WERI-Rb-1 (cell line): Measurements from ENCODE around the gene THBD.

Experiments
- DNase-seq: peaks from one replicate; pipeline ENCODE4 v3.0.0-alpha.2; 2020
- H3K27ac ChIP-seq: fragments of 250-450 bp; sonication (Bioruptor Pico); 2 replicates; pipeline ENCODE4 v1.5.1; 2020; ENCODE audit warnings: mild to moderate bottlenecking, moderate library complexity
- H3K27me3 ChIP-seq: fragments of 250-450 bp; sonication (Bioruptor Pico); 2 replicates; pipeline ENCODE4 v1.5.1; 2021; ENCODE audit warnings: mild to moderate bottlenecking, low read depth, moderate library complexity; ENCODE audit not compliant: insufficient read depth, severe bottlenecking
- H3K36me3 ChIP-seq: fragments of 250-450 bp; sonication (Bioruptor Pico); 2 replicates; pipeline ENCODE4 v1.5.1; 2020; ENCODE audit warnings: mild to moderate bottlenecking, moderate library complexity
- H3K4me3 ChIP-seq: 2 replicates; pipeline ENCODE4 v1.5.1; 2011; ENCODE audit warnings: low read depth, mild to moderate bottlenecking, control low read depth, low read length
- H3K9me3 ChIP-seq: fragments of 250-450 bp; sonication (Bioruptor Pico); 2 replicates; pipeline ENCODE4 v1.5.1; 2021; ENCODE audit warnings: mild to moderate bottlenecking, moderate library complexity; ENCODE audit not compliant: severe bottlenecking
- TF ChIP-seq, protein P1 (sequence below): IDR thresholded peaks from 2 replicates; pipeline ENCODE4 v1.5.1; 2011; ENCODE audit warnings: low read depth, mild to moderate bottlenecking, control low read depth, inconsistent platforms, low read length

Gene THBD

GRCh38 chr20:23024701-23025100 is 24.8 kb downstream of the THBD start:
- Histone ChIP-seq H3K27ac (no peak overlapping the region), H3K36me3 (no peaks in the 10 kb centered on the region), H3K9me3 (no peaks in the 10 kb centered on the region), H3K4me3 (no peak overlapping the region), H3K27me3 (peaks cover 91% of the 10 kb centered on the region)
- DNase-seq: no peak
- TF ChIP-seq, protein P1, sequence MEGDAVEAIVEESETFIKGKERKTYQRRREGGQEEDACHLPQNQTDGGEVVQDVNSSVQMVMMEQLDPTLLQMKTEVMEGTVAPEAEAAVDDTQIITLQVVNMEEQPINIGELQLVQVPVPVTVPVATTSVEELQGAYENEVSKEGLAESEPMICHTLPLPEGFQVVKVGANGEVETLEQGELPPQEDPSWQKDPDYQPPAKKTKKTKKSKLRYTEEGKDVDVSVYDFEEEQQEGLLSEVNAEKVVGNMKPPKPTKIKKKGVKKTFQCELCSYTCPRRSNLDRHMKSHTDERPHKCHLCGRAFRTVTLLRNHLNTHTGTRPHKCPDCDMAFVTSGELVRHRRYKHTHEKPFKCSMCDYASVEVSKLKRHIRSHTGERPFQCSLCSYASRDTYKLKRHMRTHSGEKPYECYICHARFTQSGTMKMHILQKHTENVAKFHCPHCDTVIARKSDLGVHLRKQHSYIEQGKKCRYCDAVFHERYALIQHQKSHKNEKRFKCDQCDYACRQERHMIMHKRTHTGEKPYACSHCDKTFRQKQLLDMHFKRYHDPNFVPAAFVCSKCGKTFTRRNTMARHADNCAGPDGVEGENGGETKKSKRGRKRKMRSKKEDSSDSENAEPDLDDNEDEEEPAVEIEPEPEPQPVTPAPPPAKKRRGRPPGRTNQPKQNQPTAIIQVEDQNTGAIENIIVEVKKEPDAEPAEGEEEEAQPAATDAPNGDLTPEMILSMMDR: no peak

DNA sequence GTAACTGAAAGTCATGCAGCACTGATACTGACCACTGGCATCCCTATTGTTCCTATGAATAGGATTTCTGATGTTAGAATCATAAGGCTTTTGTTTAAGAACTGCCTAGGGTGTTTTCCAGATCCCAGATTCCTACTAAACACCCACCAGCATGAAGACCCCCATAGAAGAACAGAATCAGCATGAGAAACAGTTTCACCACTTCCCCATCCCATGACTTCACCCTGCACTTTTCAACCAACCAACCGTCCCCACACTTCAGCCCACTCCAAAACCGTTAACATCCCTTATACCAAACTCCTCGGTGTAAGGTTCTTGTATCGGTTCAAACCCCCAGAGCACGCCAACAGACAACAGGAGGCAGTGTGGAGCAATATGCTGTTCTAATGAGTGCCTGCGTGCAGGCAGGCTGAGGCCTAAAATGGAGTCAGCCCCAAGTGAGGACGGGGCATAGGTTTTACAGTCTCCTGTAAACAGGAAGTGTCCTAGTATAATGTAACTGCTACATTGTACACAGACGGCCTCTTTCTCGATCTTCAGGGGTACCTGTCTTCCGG is 25.8 kb downstream of the THBD start:
- no peak overlapping the region for H3K4me3 ChIP-seq
- no peak overlapping the region for H3K27ac ChIP-seq
- TF ChIP-seq, protein P1: peak; percentile 14; the same call in 1 of the 2 replicates
- H3K36me3 ChIP-seq: no peaks in the 10 kb centered on the region
- DNase-seq: no peak
- no peaks in the 10 kb centered on the region for H3K9me3 ChIP-seq
- peaks cover 93% of the 10 kb centered on the region for H3K27me3 ChIP-seq

DNA sequence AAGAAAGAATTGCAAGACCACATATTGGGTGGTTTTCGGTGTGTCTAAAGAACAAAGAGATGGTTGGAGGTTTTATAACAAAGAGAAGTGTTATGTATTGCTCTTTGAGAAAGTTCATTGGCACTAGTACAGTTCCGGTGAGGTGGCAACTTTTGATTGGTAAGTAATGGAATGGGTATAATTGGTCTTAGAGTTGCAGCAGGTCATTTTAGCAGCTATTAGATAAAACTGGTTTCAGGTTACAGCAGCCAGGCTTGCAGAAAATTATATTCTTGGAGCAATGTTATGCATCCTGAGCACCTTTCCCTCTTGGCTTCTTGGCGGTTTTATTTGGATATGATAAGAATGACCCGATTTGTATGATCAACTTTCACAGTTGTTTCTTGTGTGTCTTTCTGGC is 26.6 kb downstream of the THBD start:
- TF ChIP-seq, protein P1: no peak
- no peak overlapping the region for H3K4me3 ChIP-seq
- no peak overlapping the region for H3K27ac ChIP-seq
- no peaks in the 10 kb centered on the region for H3K9me3 ChIP-seq
- DNase-seq: no peak
- H3K36me3 ChIP-seq: no peaks in the 10 kb centered on the region
- peaks cover 93% of the 10 kb centered on the region for H3K27me3 ChIP-seq

DNA sequence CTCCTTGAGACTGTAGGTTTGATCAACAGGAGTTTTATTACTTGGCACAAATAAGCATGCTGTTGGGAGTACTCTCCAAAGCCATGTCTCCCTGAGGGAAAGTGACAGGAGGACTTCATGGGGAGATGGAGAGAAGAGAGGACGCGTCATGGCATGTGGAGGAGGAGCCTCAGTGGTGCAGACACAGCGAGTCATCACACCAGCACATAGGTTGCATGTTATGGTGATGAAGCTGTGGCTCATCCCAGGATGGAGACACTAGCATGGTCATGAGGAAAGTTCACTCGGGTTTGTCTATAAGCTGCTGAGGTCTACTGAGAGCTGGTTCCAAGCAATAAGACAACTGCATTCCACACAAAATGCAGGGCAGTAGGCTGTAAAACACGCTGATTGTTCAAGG is 27.5 kb downstream of the THBD start:
- H3K27ac ChIP-seq: no peak overlapping the region
- TF ChIP-seq, protein P1: no peak
- H3K4me3 ChIP-seq: no peak overlapping the region
- H3K27me3 ChIP-seq: peaks cover 89% of the 10 kb centered on the region
- DNase-seq: no peak
- no peaks in the 10 kb centered on the region for H3K9me3 ChIP-seq
- no peaks in the 10 kb centered on the region for H3K36me3 ChIP-seq

- TF ChIP-seq, protein P1: no peak
- no peak for DNase-seq
- Histone ChIP-seq H3K27me3 (peaks cover 85% of the 10 kb centered on the region), H3K9me3 (no peaks in the 10 kb centered on the region), H3K36me3 (no peaks in the 10 kb centered on the region), H3K27ac (no peak overlapping the region), H3K4me3 (no peak overlapping the region)
Measured at GRCh38 chr20:23021541-23021940, 27.9 kb downstream of the THBD start.

DNA sequence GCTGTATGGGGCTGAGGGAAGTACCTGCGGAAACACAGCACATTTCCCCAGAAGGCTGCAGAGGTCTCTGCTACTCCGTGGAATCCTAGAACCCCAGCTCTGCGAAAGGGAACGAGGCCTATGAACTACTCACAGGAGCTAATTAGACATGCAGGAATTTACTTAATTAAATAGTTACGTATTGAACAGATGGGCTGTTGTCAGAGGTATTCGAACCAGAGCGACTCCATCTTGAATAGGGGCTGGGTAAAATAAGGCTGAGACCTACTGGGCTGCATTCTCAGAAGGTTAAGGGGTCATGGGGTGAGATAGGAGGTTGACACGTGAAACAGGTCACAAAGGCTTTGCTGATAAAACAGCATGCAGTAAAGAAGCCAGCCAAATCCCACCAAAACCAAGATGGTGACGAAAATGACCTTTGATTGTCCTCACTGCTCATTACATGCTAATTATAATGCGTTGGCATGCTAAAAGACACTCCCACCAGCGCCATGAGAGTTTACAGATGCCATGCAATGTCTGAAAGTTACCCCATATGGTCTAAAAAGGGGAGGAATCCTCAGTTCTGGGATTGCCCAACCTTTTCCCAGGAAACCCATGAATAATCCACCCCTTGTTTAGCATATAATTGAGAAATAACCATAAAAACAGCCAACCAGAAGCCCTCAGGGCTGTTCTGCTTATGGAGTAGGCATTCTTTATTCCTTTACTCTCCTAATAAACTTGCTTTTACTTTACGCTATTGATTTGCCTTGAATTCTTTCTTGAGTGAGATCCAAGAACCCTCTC is 29.0 kb downstream of the THBD start:
- peaks cover 79% of the 10 kb centered on the region for H3K27me3 ChIP-seq
- no peak overlapping the region for H3K27ac ChIP-seq
- TF ChIP-seq, protein P1: no peak
- H3K9me3 ChIP-seq: no peaks in the 10 kb centered on the region
- DNase-seq: no peak
- no peak overlapping the region for H3K4me3 ChIP-seq
- no peaks in the 10 kb centered on the region for H3K36me3 ChIP-seq
